Stimulated activated CD4-positive, alpha-beta T cell treated with anti-CD3 and anti-CD28 coated beads, Interleukin-12 subunit alpha, Interleukin-12 subunit beta, amount 100 ng/mL, for 48 hours (primary cell): ENCODE results near the gene ITGB1.
"Not testable (repeated sequence)": the region's sequence is repeated elsewhere in the genome, so short reads cannot be mapped to it uniquely, and the experiment has no call there.

Experiments used
- DNase-seq, 3 donors: peaks; one replicate each; pipeline ENCODE4 v3.0.0-alpha.2; 2020; ENCODE audit warnings: low read depth in 2 of 3, low spot score in 1 of 3

ITGB1 gene

DNA sequence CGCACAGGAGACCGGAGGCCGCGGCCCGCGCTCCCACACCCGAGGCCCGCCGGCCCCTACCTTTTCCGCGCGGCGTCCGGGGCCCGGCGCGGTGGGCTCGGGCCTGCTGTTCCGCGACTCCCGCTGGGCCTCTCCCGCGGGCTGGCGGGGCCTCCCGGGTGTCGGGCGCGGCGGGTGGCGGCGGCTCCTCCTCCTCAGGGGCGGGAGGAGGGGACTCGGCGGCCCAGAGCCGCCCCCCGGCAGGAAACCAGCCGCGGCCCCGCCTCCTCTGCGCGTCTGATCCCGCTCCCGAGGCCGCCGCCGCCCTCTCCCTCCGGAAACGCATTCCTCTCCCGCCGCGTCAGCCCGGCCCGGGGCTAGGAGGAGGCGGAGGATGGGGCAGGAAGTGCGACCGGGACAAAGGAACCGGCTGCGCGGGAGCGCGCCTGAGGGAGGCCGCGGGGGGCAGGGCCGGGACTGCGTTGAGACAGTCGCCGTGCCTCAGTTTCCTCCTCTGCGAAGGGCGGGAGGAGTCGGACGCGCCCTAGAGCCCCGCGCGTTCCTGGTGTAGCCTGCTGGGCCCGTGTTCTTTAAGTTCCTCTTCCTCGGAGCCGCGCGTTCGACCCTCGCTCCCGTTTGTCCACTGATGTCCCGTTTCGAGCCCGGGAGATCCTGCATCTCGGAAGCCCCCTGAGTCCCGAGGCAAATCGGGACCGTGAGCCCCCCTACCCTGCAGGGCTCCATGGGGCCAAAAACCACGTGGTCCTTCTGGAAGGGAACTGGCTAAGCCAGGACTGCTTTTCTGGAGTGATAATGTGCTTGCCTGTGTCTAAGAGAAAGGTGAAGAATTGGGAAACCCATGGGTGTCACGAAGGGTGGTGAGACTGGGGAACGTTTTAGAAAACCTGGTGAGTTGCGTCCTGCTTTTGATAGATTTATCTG, at the start of gene ITGB1:
ITGB1 (minus strand) TSS at position 146 of the 921 bp plus-strand sequence. CDS start 22,672 bp downstream, outside the sequence.
- peak; percentile 69 to 86 (median 76) for DNase-seq

GRCh38 chr10:33006342-33006887, 48.4 kb upstream of the ITGB1 start:
- no peak for DNase-seq

DNA sequence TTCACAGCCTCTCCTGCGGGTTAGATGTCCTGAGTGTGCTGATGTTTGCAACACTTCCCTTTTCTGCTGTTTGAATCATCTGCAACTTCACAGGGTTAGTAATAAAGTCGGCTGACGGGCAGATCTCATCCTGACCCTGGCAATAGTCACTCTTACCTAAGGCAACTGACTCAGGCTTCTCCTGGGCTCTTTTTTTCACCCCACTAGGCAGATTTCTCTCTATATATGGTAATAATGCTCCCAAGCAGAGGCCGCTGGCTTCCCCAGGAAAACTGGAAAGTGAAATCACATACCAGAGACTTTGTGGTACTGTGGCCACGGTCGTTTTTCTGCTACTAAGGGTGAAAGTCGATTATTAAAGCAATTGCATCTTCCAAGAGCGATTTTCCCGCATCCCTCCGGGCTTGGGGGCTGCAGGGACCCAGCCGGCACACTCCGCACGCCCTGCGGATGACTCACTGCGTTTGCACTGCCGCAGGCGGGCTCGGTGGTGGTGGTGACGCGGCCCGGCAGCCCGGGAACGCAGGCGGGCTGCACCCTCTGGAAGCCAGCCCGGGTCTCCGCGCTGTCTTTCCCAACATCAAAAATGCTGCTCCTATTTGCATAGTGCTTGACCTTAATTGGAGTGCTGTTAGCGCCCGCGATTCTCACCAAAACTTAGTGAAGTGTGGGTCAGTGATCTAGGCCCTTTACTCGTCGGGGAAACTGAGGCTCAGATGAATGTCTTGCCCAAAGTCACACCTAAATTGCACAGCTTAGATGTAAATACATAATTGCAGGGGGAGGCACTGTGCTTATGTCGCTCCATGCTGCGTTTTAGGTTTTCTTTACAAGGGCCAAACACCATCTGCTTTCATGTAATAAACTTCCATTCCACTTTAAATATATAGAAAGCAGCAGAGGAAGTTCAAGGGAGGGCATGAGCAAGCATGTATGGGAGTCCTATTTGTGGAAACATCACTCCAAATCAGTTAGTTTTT, 47.6 kb upstream of the ITGB1 start:
- DNase-seq, result peak in 2 of 3 donors; percentile 18 to 34

DNA sequence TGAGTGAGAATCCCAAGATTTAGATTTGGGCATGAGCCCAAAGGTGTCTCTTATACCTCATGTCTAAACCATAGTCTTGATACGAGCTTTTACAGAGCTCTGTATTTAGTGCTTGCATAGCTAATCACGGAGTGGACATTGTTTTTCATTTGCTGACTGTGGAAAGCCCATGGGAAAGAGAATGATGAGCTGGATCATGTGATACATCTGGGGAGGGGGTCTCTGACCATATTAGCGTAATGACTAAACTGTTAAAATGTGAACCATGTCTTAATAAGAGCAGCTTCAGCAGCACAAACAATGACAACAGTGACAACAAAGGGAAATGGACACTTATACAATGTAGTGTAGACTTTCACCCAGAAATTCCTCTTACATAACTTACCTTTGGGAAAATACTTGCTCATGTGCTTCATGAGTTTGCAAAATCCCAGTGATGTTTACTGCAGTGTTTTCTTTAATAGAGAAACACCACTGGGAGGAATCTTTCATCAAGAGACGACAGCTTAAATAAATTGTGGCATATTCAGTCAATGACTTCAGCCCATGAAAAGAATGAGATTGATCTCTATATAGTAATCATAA, 44.0 kb upstream of the ITGB1 start:
- DNase-seq, result no peak

GRCh38 chr10:32998060-32998581, 40.1 kb upstream of the ITGB1 start:
- not testable (repeated sequence) for DNase-seq

DNA sequence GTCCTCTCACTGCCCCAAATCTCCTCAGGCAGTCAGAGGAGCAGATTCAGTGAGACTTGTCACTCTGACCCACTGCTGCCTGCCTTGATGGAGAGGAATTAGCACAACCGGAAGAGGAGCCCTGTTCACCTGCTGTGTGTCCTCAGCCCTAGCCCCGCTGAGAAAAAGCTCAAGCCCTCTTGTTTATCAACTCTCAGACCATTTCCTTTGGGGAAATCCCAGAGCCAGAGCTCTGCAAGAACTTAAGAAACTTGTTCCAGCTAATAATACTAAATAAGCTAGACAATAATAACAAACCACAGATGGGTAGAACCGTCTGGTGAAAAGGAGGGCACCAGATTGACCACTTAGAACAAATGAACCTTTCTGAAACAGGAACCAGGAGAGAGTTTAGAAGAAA, 37.7 kb upstream of the ITGB1 start:
- no peak for DNase-seq

DNA sequence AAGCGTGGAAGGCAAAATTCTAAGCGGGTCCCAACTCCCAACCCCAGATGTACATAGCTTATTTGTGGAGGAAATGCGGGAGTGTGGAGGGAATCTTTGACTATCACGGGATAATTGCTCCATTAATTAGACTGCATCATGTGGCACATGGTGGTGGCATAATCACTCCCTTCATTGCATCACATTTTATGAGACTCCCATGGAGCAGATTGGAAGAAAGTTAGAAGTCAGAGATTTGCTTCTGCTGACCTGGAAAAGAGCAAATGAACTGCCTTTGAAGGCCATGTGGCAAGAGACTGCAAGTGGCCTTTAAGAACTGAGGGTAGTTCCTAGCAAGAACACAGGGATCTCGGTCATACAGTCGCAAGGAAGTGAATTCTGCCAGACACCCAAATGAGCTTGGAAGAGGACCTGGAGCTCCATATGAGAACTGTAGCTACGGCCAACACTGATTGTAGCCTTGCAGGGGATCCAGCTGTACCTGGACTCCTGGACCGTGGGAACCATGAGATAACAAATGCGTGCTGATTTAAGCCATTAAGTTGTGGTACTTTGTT, 37.1 kb upstream of the ITGB1 start:
- DNase-seq, result no peak

- not testable (repeated sequence) for DNase-seq
Observed at GRCh38 chr10:32994632-32995031, 36.6 kb upstream of the ITGB1 start.

GRCh38 chr10:32992310-32992709, 34.3 kb upstream of the ITGB1 start:
- not testable (repeated sequence) for DNase-seq

DNA sequence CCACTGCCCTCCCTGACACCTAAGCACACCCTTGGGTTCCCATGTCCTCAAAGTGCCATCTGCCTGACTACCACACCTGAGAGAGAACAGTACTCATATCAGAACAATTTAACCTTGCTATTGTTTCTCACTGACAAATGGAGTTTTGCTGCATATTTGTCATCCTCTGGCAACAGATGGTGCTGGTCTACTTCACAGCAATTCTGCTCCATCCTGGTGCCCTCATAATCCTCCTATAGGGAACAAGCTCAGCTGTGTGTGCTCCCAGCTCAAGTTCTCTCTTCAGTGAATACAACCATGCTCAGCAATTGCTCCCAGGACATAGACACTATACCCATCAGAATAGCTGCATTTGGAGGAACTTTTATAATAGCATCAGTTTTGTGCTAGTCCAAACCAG, 32.8 kb upstream of the ITGB1 start:
- DNase-seq, result no peak

DNA sequence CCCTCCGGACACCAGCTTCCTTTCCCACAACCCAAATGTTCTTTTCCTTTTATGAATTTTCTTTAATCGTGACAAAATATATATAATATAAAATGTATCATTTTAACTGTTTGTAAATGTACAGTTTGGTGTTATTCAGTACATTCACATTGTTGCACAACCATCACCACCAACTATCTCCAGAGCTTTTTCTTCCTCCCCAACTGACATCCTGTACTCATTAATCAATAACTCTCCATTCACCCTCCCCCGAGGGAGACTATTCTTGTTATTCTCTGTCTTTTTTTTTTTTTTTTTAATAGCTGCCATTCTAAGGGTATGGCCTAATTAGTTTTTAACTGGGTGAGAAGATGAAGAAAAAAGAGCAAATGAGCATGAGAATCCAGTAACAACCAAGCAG, 30.6 kb upstream of the ITGB1 start:
- no peak for DNase-seq

DNA sequence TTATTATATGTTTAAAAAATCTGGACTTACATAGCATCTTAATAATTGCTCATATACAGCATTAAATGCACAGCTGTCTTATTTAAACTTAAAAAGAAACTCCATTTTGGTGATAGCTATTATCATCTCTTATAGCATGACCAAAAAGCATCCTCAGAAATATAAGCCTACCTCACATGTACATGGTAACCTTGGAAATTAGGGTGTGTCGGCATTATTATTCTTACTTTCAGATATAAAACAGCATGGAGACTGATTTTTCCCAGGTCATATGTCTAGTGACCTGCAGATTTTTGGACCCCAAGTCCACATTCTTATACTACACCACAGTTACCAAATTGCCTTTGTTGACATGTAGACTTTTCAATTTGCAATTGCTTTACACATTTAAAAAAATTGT, 29.1 kb upstream of the ITGB1 start:
- DNase-seq, result no peak

DNA sequence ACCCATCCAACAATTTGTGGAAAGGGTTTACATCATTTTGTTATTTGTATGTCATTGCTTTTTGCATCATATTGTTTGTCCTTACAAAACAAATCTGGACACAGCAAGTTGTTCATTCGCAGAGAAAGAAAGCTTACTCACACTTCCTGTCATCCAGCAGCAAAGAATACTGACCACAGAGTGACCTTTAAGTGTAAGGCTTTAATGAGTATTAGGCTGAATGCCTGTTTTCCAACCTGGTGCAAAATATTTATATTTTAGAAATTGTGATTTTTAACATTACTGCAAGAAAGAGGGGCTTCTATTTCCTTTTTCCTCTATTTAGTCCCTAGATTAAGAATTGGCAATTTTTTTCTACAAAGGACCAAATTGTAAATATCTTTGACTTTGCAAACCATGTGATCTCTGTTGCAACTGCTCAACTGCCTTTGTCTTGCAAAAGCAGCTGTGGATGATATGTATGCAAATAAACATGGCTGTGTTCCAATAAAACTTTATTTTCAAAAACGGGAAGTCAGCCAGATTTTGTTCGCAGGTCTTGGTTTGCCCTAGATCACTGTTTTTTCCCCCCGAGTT, 27.8 kb upstream of the ITGB1 start:
- DNase-seq, result no peak

- no peak for DNase-seq
Observed at GRCh38 chr10:32985341-32985764, 27.3 kb upstream of the ITGB1 start.

DNA sequence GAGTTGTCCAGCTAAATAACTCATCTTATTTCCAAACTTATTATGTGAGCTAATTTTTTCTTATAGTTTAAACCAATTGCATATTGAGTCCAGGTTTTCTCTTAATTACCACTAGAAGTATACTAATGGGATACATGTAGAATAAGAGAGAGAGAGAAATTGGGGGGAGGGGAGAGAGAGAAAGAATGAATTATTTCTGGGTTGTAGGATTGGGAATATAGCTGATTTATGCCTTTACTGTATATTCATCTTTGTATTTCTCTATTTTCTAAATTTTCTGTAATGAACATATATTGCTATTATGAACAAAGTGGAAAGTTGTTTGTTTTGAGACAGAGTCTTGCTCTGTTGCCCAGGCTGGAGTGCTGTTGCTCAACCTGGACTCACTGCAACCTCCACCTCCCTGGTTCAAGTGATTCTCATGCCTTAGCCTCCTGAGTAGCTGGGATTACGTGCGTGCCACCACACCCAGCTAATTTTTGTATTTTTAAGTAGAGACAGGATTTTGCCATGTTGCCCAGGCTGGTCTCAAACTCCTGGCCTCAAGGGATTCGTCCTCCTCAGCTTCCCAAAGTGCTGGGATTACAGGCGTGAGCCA, 26.1 kb upstream of the ITGB1 start:
- DNase-seq, result no peak

- no peak for DNase-seq
Observed at GRCh38 chr10:32982911-32983909, 25.2 kb upstream of the ITGB1 start.

DNA sequence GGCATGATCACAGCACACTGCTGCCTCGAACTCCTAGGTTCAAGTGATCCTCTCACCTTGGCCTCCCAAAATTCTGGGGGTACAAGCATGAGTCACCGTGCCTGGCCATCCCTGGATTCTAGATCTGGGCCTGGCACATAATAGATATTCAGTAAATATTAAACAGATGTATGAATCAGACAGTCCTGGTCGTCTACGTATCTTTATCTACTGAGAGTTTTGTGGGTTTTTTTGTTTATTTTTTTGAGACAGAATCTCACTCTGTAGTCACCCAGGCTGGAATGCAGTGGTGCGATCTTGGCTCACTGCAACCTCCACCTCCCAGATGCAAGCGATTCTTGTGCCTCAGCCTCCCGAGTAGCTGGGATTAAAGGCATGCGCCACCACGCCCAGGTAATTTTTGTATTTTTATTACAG, 24.3 kb upstream of the ITGB1 start:
- no peak for DNase-seq

- no peak for DNase-seq
Observed at GRCh38 chr10:32981760-32982159, 23.7 kb upstream of the ITGB1 start.
